ENCODE results near the gene MAD1L1. TPM values are rescaled to one million over a fixed set of nuclear protein-coding genes. Genes with fewer than 3 reads are reported as not detected.

MAD1L1 gene
- polyA plus RNA-seq, 1 experiment, result 32.0 TPM

- Histone ChIP-seq H3K36me3 (ENCODE audit: control insufficient read depth, insufficient read depth, low read length) (peaks cover 2% of the 10 kb centered on the region; the same call in 1 of the 2 replicates), H3K4me3 (ENCODE audit: low read depth, low read length) (no peak overlapping the region), H3K27me3 (ENCODE audit: control insufficient read depth, insufficient read depth, low read length) (no peaks in the 10 kb centered on the region)
- ChIA-PET CTCF (no interaction called here), POLR2A (no interaction called here)
- DNase-seq (ENCODE audit: low read depth), result no peak
- TF ChIP-seq CTCF (IDR thresholded peaks at IDR 0.05; ENCODE audit: insufficient read depth, low read depth, low read length), result no peak
Observed at GRCh38 chr7:2191016-2191415, 41.7 kb downstream of the MAD1L1 start.

GRCh38 chr7:2190531-2190930 is 42.2 kb downstream of the MAD1L1 start:
- CTCF ChIA-PET, result interaction anchor here (1.4 kb wide), 1 partner anchor 79 kb away, joined by 3 read pairs; no protein-coding TSS in a partner anchor
- no peak for TF ChIP-seq CTCF (IDR thresholded peaks at IDR 0.05; ENCODE audit: insufficient read depth, low read depth, low read length)
- DNase-seq (ENCODE audit: low read depth), result no peak
- H3K27me3 ChIP-seq (ENCODE audit: control insufficient read depth, insufficient read depth, low read length), result no peaks in the 10 kb centered on the region
- POLR2A ChIA-PET, result no interaction called here
- H3K36me3 ChIP-seq (ENCODE audit: control insufficient read depth, insufficient read depth, low read length), result no peaks in the 10 kb centered on the region
- no peak overlapping the region for H3K4me3 ChIP-seq (ENCODE audit: low read depth, low read length)

GRCh38 chr7:2186166-2186565 is 46.6 kb downstream of the MAD1L1 start:
- Histone ChIP-seq H3K36me3 (ENCODE audit: control insufficient read depth, insufficient read depth, low read length) (no peaks in the 10 kb centered on the region), H3K4me3 (ENCODE audit: low read depth, low read length) (no peak overlapping the region), H3K27me3 (ENCODE audit: control insufficient read depth, insufficient read depth, low read length) (no peaks in the 10 kb centered on the region)
- no peak for TF ChIP-seq CTCF (IDR thresholded peaks at IDR 0.05; ENCODE audit: insufficient read depth, low read depth, low read length)
- CTCF ChIA-PET, result no interaction called here
- POLR2A ChIA-PET, result no interaction called here
- DNase-seq (ENCODE audit: low read depth), result no peak

GRCh38 chr7:2185715-2186114 is 47.0 kb downstream of the MAD1L1 start:
- DNase-seq (ENCODE audit: low read depth), result no peak
- CTCF ChIA-PET, result no interaction called here
- POLR2A ChIA-PET, result no interaction called here
- Histone ChIP-seq H3K36me3 (ENCODE audit: control insufficient read depth, insufficient read depth, low read length) (no peaks in the 10 kb centered on the region), H3K27me3 (ENCODE audit: control insufficient read depth, insufficient read depth, low read length) (no peaks in the 10 kb centered on the region), H3K4me3 (ENCODE audit: low read depth, low read length) (no peak overlapping the region)
- TF ChIP-seq CTCF (IDR thresholded peaks at IDR 0.05; ENCODE audit: insufficient read depth, low read depth, low read length), result no peak

- CTCF ChIA-PET, result interaction anchor here (0.7 to 1.9 kb wide), 2 partner anchors 10 to 26 kb away, joined by 3 to 5 read pairs; no protein-coding TSS in a partner anchor
- POLR2A ChIA-PET, result no interaction called here
- no peak for TF ChIP-seq CTCF (IDR thresholded peaks at IDR 0.05; ENCODE audit: insufficient read depth, low read depth, low read length)
- Histone ChIP-seq H3K4me3 (ENCODE audit: low read depth, low read length) (no peak overlapping the region), H3K27me3 (ENCODE audit: control insufficient read depth, insufficient read depth, low read length) (no peaks in the 10 kb centered on the region), H3K36me3 (ENCODE audit: control insufficient read depth, insufficient read depth, low read length) (no peaks in the 10 kb centered on the region)
- no peak for DNase-seq (ENCODE audit: low read depth)
Observed at GRCh38 chr7:2182461-2182860, 50.3 kb downstream of the MAD1L1 start.
